Mesenteric fat pad (tissue), 1 donor: ENCODE results near the gene RFPL3. TPM values are rescaled to one million over a fixed set of nuclear protein-coding genes. Genes with fewer than 3 reads are reported as not detected.

ENCODE experiments used
- DNase-seq: peaks from one replicate; pipeline ENCODE4 v3.0.0-alpha.2; 2020; ENCODE audit warnings: low spot score
- total RNA-seq: library from RNA; stranded (reverse); fragmentation: NEBNext Ultra II Directional; extraction: Animal tissue kit (Norgen Biotek cat#: 25700); gene quantifications from one replicate; pipeline ENCODE4 v1.2.1, GENCODE V29; 2021
- donor health status: DM: yes; HTN: yes; CAD: no.

Gene RFPL3
- total RNA-seq, 1 donor from 2014 or later: not detected

- DNase-seq: no peak
Observed at GRCh38 chr22:32410459-32410858, 52.8 kb downstream of the RFPL3 start.

Other genes starting within 250 kb of the RFPL3 start
- not detected for gene C22orf42, start 198.6 kb upstream of the RFPL3 start, total RNA-seq
- not detected for gene RFPL2, start 152.8 kb upstream of the RFPL3 start, total RNA-seq
- gene SLC5A4, start 102.5 kb upstream of the RFPL3 start, total RNA-seq: 1.1 TPM
- 55.1 TPM for gene RTCB, start 54.4 kb downstream of the RFPL3 start, total RNA-seq
- gene BPIFC, start 106.6 kb downstream of the RFPL3 start, total RNA-seq: not detected
- gene FBXO7, start 116.9 kb downstream of the RFPL3 start, total RNA-seq: 73.3 TPM